ENCODE data around the gene GABRG3. TPM values are rescaled to one million over a fixed set of nuclear protein-coding genes. Genes with fewer than 3 reads are reported as not detected.

Gene GABRG3
- total and polyA plus RNA-seq, 10 of the 15 experiments (the other 5 are each of a cell fraction or from before 2014, with no cell fraction given), result 0.15 TPM; not detected in 9

GRCh38 chr15:26945046-26945445, 25.9 kb upstream of the GABRG3 start (continued):
- TF ChIP-seq NFYB (IDR thresholded peaks at IDR 0.05; ENCODE audit: insufficient read depth, low read depth, low read length), result no peak

GRCh38 chr15:26950001-26950400, 21.0 kb upstream of the GABRG3 start:
- ChIA-PET POLR2A (no interaction called here), CTCF (no interaction called here), RAD21 (ENCODE audit: unreplicated experiment) (no interaction called here), SMC1A (ENCODE audit: uncharacterized antibody, unreplicated experiment) (no interaction called here)
- H3K9ac ChIP-seq (ENCODE audit: control insufficient read depth, insufficient read depth, low read length), result no peak overlapping the region
- DNase-seq (ENCODE audit: low read depth, low spot score) (no peak), FAIRE-seq (no peak), ATAC-seq (no peak)
- WGBS (ENCODE audit: insufficient coverage, insufficient replicate concordance, low lambda C conversion rate, missing lambda C conversion rate), result 0% methylated on average over 2 of the region's 2 CpGs
- no TSS peak for BruUV-seq (replicated peaks)
- no peak for TF ChIP-seq ELK1 (IDR thresholded peaks at IDR 0.05; ENCODE audit: low read depth, low read length)
- TF ChIP-seq SMAD5 (IDR thresholded peaks at IDR 0.05; ENCODE audit: low read depth), result no peak
- no peak for TF ChIP-seq TARDBP (IDR thresholded peaks at IDR 0.05; ENCODE audit: borderline replicate concordance)
- TF ChIP-seq SREBF1 (IDR thresholded peaks at IDR 0.05; ENCODE audit: low read length), result no peak
- no peaks in the 10 kb centered on the region for H3K4me1 ChIP-seq (ENCODE audit: control insufficient read depth, insufficient read depth, low read length)
- no peaks in the 10 kb centered on the region for H4K20me1 ChIP-seq (ENCODE audit: control insufficient read depth, insufficient read depth)
- no peak overlapping the region for H3K27ac ChIP-seq (ENCODE audit: control insufficient read depth, insufficient read depth)
- H3K4me3 ChIP-seq, result no peak overlapping the region
- no peaks in the 10 kb centered on the region for H3K27me3 ChIP-seq (replicated peaks in 1 of 2; ENCODE audit: control insufficient read depth in 2 of 2, insufficient read depth in 2 of 2, low read length in 1 of 2)
- no peaks in the 10 kb centered on the region; the same call in 2 of the 3 replicates for H3K9me3 ChIP-seq (replicated peaks; ENCODE audit: control insufficient read depth, insufficient read depth, low read length)
- H3K36me3 ChIP-seq (ENCODE audit: control insufficient read depth in 2 of 2, insufficient read depth in 2 of 2, low read length in 1 of 2), result no peaks in the 10 kb centered on the region
- in situ Hi-C loops (cut with MboI) (no loop called here), intact Hi-C loops (cut with micrococcal nuclease; ENCODE audit: unreplicated experiment) (no loop called here)
- no peak overlapping the region for H3K4me2 ChIP-seq (ENCODE audit: control insufficient read depth, insufficient read depth)
- H3K79me2 ChIP-seq (ENCODE audit: control insufficient read depth, insufficient read depth, low read length), result no peaks in the 10 kb centered on the region
- H2AFZ ChIP-seq (ENCODE audit: control insufficient read depth, low read depth, low read length), result no peak overlapping the region

GRCh38 chr15:26954403-26954802, 16.6 kb upstream of the GABRG3 start:
- ChIA-PET RAD21 (ENCODE audit: unreplicated experiment) (no interaction called here), POLR2A (no interaction called here), CTCF (no interaction called here), SMC1A (ENCODE audit: uncharacterized antibody, unreplicated experiment) (no interaction called here)
- no peak for DNase-seq (ENCODE audit: low read depth, low spot score)
- intact Hi-C loops (cut with micrococcal nuclease; ENCODE audit: unreplicated experiment) (no loop called here), in situ Hi-C loops (cut with MboI) (no loop called here)
- H3K79me2 ChIP-seq (ENCODE audit: control insufficient read depth, insufficient read depth, low read length), result no peaks in the 10 kb centered on the region
- H3K9me3 ChIP-seq (replicated peaks; ENCODE audit: control insufficient read depth, insufficient read depth, low read length), result no peaks in the 10 kb centered on the region
- no peak overlapping the region for H3K9ac ChIP-seq (ENCODE audit: control insufficient read depth, insufficient read depth, low read length)
- no peak overlapping the region for H3K4me2 ChIP-seq (ENCODE audit: control insufficient read depth, insufficient read depth)
- TF ChIP-seq PAX5 (IDR thresholded peaks at IDR 0.05; ENCODE audit: borderline replicate concordance, low read depth, low read length), result no peak
- TF ChIP-seq IRF3 (IDR thresholded peaks at IDR 0.05), result no peak
- no peak for TF ChIP-seq IRF4 (IDR thresholded peaks at IDR 0.05; ENCODE audit: low read depth, low read length)
- TF ChIP-seq EP300 (IDR thresholded peaks at IDR 0.05; ENCODE audit: borderline replicate concordance in 1 of 2, control insufficient read depth in 1 of 2, low read depth in 2 of 2, low read length in 2 of 2), result no peak
- no peaks in the 10 kb centered on the region for H3K27me3 ChIP-seq (replicated peaks in 1 of 2; ENCODE audit: control insufficient read depth in 2 of 2, insufficient read depth in 2 of 2, low read length in 1 of 2)
- no peaks in the 10 kb centered on the region for H3K4me1 ChIP-seq (ENCODE audit: control insufficient read depth, insufficient read depth, low read length)
- no peak for FAIRE-seq
- no peak overlapping the region for H3K27ac ChIP-seq (ENCODE audit: control insufficient read depth, insufficient read depth)
- H3K36me3 ChIP-seq (ENCODE audit: control insufficient read depth in 2 of 2, insufficient read depth in 2 of 2, low read length in 1 of 2), result no peaks in the 10 kb centered on the region
- no peak overlapping the region for H2AFZ ChIP-seq (ENCODE audit: control insufficient read depth, low read depth, low read length)
- H3K4me3 ChIP-seq, result no peak overlapping the region
- ATAC-seq, result no peak
- BruUV-seq (replicated peaks), result no TSS peak
- 3% methylated on average over 2 of the region's 2 CpGs for WGBS (ENCODE audit: insufficient coverage, insufficient replicate concordance, low lambda C conversion rate, missing lambda C conversion rate)
- H4K20me1 ChIP-seq (ENCODE audit: control insufficient read depth, insufficient read depth), result no peaks in the 10 kb centered on the region
